ENCODE data around the gene CCNYL1.
"Not testable (repeated sequence)": the region's sequence is repeated elsewhere in the genome, so short reads cannot be mapped to it uniquely, and the experiment has no call there.

CCNYL1 gene

DNA sequence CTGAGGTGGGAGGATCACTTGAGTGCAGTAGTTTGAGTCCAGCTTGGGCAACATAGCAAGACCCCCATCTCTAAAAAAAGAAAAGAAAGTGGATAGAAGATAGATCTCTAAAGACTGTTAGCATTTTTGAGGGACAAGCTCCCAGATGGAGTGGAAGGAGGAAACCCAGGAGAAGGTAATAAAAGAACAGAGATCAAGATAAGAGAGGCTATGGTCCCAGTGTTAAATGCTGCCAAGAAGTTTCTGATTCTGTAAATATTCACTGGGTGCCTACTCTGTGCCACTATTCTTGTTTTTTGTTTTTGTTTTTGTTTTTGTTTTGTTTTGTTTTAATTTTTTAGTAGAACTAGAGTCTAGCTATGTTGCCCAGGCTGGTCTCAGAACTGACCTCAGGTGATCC is 32.1 kb downstream of the CCNYL1 start:
- DNase-seq: no peak

DNA sequence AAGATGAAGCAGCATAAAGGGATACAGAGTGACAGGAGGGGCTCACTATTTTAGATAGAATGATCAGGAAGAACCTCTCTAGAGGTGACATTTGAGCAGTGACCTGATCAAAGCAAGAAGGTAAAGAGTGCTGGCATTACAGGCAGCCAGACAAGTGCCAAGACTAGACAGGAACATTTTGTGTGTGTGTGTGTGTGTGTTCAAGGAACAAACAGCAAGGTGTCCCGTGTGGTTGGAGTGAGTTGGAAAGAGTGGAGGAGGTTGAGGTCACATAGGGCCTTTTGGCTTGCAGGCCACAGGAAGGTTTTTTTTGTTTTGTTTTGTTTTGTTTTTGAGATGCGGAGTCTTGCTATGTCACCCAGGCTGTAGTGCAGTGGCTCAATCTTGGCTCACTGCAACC is 32.6 kb downstream of the CCNYL1 start:
- no peak for DNase-seq

DNA sequence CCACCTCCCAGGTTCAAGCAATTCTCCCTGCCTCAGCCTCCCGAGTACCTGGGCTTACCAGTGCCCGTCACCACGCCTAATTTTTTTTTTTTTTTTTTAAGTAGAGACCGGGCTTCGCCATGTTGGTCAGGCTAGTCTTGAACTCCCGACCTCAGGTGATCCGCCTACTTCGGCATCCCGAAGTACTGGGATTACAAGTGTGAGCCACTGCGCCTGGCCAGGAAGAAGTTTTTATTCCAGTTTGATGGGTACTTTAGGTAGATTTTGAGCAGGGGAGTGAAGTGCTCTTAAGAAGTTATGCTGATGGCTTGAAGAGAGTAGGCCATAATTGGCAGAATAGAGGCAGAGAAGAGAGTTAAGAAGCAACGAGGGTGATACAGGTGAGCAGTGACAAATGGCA is 33.0 kb downstream of the CCNYL1 start:
- DNase-seq: no peak

DNA sequence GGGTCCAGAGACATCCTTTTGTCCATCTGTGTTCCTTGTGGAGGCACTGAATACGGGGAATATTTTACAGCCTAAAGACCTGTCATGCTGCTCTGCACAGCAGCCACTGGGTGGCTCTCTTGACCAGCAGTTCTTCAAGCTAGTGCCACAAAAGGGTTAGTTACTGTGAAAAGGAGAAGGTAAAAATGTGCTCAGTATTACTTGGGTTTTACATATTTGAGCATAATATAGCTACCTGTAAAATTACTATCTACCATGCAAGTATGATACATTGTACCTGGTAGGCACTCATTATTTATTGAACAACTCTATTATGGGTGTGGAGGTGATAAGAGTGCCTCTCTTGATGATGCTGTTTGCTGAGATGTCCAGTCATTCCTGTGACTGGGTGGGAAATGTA is 34.7 kb downstream of the CCNYL1 start:
- no peak for DNase-seq

DNA sequence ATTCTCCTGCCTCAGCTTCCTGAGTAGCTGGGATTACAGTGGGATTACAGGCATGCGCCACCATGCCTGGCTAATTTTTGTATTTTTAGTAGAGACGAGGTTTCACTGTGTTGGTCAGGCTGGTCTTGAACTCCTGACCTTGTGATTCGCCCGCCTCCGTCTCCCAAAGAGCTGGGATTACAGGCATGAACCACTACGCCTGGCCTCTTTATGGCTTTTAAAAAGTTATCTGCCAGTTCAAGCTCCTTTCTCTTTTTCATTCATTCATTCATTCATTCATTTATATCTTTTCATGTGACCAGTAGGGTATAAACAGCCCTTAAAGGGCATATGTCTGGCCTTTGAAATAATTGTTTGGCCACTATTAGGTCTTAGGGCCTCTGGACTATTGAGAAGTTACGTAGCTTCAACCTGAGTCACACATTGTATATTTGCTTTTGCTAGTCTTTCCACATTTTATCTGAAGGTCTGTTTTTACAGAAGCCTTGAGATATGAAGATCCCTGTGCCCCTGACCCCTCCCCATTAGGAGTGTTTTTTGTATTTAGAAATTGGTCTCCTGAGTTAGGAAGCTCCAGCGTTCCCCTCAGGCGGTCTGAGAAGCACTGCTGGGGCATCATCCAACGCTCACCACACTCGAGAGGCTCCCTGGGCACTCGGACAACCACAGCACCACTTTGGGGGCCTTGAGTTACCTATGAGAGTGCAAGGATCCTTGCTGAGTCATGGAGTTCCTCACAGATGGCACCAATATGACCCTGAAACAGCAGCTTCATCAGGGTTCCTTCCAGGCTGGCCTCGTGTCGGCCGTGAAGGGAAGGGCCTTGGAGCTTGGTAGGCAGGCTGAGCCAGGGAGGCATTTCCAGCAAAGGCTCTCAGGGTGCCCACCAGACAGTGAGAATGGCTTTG is 36.5 kb downstream of the CCNYL1 start:
- no peak for DNase-seq

DNA sequence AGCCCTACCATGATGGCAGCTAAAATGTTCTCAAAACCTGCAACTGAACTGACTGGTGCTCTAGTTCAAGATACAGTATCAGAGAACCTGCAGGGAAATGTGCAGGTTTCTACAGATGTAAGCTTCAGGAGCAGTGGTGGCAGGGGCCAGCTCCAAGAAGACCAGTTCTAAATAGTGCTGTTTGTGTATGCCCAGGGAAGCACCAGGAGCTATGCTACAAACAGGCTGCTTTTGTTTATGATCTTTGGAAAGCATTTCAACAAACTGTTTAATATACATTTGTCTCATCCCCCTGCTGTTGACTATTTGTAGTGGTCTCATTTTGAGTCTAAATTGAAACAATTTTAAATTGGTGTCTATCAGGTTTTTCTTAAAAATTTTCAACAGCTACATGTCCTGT is 37.6 kb downstream of the CCNYL1 start:
- DNase-seq: no peak

DNA sequence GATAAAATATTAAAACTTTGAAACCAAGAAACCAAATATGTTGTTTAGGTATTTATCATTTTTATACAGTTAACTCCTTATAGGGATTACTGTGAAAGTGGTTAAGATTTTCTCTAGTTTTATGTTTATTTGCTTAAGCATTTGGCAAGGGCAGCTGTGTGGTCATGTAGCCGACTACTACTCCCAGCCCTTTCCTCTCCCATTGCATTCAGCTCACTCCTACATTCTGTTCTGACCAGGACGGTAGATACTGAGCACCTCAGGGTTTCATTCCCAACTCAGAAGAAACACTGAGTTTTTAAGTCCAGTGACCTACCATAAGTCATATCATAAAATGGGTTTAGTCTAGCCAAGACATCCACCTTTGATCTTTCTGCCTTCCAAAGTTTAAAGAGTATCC is 38.4 kb downstream of the CCNYL1 start:
- DNase-seq: no peak

DNA sequence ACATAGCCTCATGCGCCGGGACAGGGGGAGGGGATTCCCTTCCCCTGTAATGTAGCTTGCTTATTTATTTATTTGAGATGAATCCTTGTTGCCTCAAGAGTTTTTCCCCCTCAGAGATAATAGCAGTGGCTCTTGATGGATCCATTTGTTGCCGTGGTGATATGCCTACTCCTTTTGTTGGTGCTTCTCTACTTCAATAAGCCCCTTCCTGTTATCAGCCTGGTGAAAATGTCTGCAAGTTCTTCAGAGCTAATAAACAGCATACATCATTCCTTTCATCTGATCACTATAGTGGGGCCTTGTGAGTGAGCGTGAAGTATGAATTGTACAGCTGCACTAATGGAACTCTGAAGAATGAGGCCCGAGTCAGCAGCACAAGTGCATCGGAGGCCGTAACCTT is 38.9 kb downstream of the CCNYL1 start:
- DNase-seq: no peak

DNA sequence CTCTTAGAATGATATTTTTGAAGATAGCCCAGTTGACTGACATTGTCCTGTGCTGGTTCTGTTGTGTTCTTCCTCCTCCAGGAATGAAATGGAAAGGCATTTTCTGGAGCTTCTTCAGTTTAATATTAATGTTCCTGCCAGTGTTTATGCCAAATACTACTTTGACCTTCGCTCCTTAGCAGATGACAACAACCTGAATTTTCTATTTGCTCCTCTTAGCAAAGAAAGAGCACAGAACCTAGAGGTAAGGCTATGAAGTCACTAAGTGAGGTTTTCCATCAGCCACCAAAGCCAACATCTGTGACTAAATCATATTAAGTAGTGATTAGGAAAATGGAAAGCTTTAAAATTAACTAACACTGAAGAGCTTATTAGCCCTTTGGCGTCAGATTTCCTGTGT is 39.4 kb downstream of the CCNYL1 start:
- no peak for DNase-seq

DNA sequence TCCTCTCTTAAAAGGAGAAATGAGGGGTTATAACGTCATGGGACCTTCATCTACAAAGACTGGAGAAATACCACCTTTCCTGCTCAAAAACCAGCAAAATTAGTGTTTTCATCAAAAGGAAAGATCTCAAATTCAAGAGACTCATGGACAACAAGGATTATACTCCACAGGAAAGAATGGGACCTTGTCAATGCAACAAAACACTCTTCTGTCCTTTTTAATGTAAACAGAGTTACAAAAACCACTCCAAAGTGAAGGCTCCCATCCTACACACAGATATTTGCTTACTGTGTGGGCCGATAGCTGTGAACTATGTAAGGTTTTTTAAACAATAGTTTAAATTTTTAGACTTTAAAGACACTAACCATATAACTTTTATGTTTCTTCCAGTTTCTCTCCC is 42.2 kb downstream of the CCNYL1 start:
- not testable (repeated sequence) for DNase-seq

DNA sequence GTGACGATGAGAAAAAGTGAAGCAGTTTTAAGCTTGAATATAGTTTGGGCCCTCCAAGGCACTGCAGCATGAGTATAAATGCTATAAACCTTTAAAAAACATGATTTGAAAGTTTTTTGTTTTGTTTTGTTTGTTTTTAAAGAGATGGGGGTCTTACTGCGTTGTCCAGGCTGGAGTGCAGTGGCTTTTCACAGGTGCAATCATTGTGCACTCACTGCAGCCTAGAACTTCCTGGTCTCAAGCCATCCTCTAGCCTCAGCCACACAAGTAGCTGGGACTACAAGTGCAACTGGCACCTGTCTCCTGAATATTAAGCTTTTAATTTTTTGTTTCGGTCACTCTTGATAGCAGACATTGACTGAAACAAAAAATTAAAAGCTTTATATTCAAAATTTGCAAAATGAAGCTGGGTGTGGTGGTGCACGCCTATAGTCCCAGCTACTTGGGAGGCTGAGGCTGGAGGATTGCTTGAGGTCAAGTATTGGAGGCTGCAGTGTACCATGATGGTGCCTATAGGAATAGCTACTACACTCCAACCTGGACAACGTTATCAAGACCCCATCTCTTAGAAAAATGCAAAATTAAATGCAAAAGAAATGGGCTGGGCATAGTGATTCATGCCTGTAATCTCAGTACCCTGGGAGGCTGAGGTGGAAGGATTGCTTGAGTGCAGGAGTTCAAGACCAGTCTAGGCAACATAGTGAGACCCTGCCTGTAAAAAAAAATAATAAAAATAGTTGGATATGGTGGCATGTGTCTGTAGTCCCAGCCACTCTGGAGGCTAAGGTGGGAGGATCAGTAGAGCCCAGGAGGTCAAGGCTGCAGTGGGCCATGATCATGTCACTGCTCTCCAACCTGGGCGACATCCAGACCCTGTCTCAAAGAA is 43.3 kb downstream of the CCNYL1 start:
- no peak for DNase-seq

DNA sequence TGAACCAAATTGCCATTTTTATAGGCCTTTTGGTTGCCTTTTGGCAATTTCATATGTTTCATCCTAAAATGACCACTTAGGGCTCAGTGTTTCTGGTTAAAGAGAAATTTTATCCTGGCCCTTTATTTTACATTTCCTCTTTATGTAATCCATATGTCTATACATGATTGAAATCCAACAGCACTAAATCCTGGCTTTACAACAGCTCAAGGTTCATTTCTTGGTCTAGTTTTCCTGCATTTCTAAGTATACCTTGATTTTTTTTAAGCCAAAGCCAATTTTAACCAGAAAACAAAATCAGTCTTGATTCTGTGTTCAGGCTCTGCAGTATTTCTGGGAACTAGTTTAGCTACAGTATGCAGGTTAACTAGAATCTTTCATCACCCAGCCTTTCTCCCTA is 46.6 kb downstream of the CCNYL1 start:
- no peak for DNase-seq

DNA sequence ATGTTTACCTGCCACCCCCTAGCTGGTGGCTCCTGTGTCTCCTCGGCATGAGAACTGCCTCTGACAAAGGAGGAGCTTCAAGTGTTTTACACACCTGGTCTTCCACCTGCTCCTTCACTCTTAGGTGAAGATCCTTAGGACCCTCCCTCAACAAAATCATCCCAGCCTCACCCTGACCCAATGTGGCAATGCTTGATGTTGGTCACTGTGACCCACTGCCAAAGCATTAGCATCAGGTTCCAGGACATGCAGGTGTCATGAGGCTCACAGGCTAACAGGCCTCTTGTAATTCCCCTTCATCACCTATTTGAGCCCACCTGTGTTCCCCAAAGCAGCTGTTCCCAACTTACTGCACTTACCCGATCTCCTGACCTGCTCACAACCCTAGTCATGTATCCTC is 48.5 kb downstream of the CCNYL1 start:
- DNase-seq: no peak

DNA sequence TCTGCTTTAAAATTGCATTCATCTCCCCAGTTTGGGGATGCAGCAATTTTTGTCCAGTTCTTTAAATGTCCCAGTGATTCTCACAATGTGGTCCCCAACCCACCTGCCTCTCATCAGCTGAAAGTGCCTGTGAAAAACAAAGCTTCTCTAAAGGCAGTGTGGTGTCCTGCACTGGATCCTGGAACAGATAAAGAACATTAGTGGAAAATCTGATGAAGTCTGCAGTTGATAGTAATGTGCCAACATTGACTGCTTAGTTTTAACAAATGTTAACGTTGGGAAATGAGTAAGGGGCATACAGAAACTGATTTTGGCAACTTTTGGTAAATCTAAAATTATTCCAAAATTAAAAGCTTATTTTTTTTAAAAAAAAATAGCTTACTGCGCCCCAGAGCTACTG is 49.0 kb downstream of the CCNYL1 start:
- DNase-seq: no peak

DNA sequence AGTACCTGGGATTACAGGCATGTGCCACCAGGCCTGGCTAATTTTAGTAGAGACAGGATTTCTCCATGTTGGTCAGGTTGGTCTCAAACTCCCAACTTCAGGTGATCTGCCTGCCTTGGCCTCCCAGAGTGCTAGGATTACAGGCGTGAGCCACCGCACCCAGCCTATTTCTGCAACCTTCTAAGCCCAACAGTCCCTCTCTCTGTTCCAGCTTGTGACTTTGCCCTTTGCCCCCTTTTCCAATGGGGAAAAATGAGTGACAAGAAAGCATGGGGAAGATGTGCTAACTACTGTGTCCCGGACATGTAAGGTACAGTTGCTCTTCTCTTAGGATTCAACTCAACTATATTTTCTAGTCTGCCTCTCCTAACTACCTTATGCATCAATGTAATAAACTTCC is 50.0 kb downstream of the CCNYL1 start:
- DNase-seq: not testable (repeated sequence)

DNA sequence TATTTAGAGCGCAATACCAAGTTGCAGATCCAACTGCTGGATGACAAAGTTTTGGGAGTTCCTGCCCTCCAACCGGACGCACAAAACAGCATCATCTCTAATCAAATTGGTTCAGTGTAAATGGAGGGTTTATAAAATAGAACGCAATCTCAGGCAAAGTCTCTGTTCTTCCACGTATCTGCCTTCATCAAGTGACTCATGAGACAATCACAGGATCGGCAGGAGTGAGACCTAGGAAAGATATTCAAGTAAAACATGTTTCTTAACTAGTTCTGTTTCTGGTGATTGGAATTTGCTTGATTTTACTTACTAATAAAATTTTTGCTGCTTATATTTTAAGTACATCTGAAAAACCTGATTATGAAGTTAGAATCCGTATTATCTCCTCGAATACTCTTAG is 50.7 kb downstream of the CCNYL1 start:
- DNase-seq: no peak

DNA sequence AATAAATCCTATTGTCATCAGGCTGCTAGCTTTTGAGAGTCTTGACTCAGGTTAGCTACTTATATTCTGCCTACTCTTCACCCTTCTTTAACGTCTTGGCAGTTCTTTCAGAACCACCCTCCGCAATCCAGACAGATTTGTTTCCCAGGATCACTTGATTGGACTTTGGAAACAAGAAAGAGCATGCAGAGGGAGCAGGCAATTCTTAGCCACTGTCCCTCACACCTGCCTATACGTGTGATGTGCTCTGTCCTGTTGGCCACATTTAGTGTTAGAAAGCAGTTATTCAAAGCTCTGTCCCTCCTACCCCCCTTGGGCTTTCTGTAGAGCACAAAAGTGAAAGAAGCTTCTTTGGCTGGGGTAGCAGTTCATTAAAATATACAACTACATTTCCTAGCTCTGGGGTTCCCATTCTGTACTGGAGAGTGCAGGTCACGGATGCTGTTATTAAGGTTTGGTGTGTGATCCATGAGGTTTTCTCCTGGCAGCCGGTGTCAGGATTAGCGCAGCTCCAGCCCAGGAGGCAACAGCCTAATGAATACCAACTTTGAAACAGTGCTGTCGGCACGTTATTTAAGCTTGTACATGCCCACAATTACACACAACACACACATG is 52.0 kb downstream of the CCNYL1 start:
- no peak for DNase-seq

DNA sequence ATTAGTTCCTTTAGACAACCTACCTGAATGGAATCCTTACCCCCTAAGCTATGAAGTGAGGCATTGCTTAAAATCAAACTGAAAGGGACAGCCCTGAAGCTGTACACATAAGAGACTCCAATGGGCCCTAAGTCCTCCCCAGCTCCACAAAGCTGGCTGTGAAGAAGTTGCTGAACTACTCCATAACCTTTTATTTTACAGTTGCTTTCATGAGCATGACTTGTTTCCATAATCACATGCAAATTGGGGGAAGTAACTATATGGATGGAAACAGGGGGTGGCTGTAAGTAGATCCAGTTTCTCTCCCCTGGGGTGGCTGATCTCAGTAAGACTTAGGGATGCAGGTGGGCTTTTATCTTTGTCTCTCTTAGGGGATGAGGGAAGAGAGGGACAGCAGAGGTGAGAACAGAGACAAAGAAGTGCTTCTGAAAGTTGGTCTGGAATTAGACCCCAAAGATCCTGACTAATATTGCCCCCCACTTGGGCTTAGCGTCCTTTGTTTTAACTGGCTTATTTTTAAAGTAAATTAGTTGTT is 52.7 kb downstream of the CCNYL1 start:
- no peak for DNase-seq

DNA sequence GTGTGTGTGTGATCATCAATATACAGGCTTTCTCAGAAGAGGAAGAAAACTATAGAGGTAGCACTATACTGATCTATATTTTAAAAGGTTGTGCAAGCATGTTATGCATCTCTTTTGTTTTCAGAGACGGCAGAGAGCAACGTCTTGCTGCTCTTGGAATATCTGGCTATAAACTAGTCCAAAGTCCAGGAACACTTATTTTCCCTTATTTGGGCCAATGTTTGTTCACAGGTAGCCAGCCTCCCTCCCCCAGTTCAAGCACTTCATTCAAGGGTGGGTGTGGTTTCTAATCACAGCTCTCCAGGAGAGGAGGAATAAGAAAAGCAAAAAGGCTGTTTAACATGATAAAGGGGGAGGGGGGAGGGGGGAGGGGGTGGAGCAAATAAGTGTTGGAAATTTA is 54.1 kb downstream of the CCNYL1 start:
- no peak for DNase-seq

DNA sequence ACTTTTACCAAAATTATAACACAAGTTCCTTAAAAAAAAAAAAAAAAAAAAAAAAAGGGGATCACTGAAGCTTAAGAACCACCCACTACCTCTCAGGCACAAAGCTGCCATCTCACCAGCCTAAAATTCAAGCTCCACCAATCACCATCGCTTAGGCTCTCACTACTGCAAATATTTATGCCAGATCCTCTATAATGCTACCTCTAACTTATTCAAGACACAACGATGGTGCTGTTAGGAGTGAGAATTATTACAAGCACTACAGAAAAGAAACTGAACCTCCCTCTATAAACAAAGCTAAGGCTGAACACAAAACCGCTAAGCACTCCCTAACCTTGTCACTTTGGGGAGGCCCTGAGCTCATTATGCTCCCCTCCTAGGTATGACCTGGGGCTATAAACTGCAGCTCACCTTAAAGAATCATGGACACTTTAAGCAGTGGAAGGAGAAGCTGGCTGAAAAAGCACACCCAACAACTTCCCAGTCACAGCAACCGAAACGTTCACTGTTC is 54.7 kb downstream of the CCNYL1 start:
- no peak for DNase-seq

DNA sequence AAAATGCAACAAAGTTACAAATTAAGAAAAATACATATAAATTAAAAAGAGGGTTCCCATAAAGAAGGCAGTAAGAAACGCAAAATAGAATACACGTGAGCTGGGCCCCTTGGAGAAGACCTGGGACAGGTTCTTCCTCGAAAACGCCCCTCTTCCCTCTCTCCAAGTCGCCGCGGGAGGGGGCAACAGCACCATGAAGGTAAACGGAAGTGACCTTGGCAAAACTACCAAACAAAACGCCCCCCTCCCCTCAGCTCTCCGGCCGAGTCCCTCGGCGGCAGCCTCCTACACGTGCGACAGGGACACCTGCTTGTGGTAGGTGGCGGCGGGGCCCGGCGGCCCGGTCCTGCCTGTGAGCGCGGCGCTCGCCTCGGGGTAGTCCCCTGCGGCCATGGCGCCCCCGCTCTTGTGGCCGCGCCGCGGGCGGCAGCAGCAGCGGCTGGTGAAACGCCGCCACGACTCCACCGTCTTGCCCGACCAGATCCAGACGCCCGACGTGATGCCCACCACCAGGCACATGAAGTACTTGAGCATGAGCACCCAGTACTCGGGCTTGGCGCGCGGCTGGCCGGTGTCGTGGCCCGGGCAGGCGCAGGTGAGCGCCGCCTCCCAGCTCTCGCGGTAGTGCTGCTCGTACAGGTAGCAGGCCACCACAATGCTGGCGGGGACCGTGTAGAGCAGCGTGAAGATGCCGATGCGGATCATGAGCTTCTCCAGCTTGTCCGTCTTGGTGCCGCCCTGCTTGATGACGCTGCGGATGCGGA is 55.4 kb downstream of the CCNYL1 start:
- no peak for DNase-seq

DNA sequence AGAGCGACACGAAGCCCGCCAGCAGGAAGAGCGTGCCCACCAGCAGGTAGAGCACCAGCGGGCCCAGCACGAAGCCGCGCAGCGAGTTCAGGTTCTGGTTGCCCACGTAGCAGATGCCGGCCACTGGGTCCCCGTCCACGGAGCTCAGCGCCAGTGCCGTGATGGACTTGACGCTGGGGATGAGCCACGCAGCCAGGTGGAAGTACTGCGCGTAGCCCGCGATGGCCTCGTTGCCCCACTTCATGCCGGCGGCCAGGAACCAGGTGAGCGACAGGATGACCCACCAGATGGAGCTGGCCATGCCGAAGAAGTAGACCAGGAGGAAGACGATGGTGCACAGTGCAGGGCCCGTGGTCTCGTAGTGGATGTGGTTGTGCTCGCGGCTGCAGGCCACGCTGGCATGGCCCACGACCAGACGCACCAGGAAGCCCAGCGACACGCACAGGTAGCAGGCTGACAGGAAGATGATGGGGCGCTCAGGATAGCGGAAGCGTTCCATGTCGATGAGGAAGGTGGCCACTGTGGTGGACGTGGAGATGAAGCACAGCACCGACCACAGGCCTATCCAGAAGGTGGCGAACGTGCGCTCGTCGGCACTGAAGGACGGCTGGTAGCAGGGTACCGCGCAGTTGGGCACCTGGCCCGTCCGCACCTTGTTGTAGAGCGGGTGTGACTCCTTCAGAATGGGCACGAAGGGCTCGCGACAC is 56.2 kb downstream of the CCNYL1 start:
- DNase-seq: no peak

Data from NCI-H446 treated with DMSO at 0.1 percent for 48 hours (cell line).